ENCODE data around the gene TMTC1.

The TMTC1 gene

DNA sequence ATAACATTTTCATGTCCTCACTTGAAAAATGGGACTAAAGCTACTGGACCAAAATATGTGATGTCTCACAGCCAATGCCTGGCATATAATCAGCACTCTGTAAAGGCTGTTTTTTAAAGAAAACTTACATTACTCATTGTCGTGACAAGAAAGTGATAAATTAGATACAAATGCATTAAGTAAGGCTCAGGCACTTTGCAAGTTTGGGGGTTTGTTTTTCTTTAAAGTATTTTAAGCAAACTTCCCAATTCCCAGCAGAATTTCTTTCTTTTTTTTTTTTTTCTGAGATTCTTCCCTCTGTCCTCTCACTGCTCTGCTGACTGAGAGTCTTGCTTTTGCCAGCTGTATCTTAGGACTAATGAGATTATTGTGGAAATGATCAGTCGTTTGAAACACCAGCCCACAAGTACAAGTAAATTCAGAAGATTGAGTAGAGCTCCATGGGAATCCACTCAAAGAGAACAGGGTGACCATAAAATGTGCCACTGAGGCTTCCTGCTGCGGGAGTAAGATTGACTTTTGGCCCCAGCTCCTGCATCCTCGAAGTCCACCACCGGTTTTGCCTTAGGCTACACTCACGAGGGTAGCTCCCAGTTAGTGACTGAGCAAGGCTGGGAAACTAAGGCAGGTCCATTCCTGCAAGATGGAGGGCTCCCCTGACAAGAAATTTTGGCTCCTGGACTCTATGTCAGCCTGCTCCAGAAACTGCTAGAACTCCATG, 82.8 kb downstream of the TMTC1 start:
- Histone ChIP-seq H3K27me3 (ENCODE audit: control insufficient read depth, insufficient read depth, low read length) (no peaks in the 10 kb centered on the region), H3K4me3 (ENCODE audit: low read length) (no peak overlapping the region), H3K9ac (ENCODE audit: low read length) (no peak overlapping the region), H3K36me3 (ENCODE audit: control insufficient read depth, insufficient read depth, low read length) (no peaks in the 10 kb centered on the region), H3K4me1 (ENCODE audit: control insufficient read depth, insufficient read depth, low read length) (no peaks in the 10 kb centered on the region), H3K9me3 (ENCODE audit: control insufficient read depth, low read length) (no peaks in the 10 kb centered on the region)

GRCh38 chr12:29698756-29699155, 85.0 kb downstream of the TMTC1 start:
- Histone ChIP-seq H3K4me1 (ENCODE audit: control insufficient read depth, insufficient read depth, low read length) (no peaks in the 10 kb centered on the region), H3K4me3 (ENCODE audit: low read length) (no peak overlapping the region), H3K9me3 (ENCODE audit: control insufficient read depth, low read length) (no peaks in the 10 kb centered on the region), H3K27me3 (ENCODE audit: control insufficient read depth, insufficient read depth, low read length) (no peaks in the 10 kb centered on the region), H3K9ac (ENCODE audit: low read length) (no peak overlapping the region), H3K36me3 (ENCODE audit: control insufficient read depth, insufficient read depth, low read length) (no peaks in the 10 kb centered on the region)

- no peak overlapping the region for H3K4me3 ChIP-seq (ENCODE audit: low read length)
- no peaks in the 10 kb centered on the region for H3K27me3 ChIP-seq (ENCODE audit: control insufficient read depth, insufficient read depth, low read length)
- no peaks in the 10 kb centered on the region for H3K4me1 ChIP-seq (ENCODE audit: control insufficient read depth, insufficient read depth, low read length)
- no peaks in the 10 kb centered on the region for H3K9me3 ChIP-seq (ENCODE audit: control insufficient read depth, low read length)
- no peak overlapping the region for H3K9ac ChIP-seq (ENCODE audit: low read length)
- H3K36me3 ChIP-seq (ENCODE audit: control insufficient read depth, insufficient read depth, low read length), result no peaks in the 10 kb centered on the region
Observed at GRCh38 chr12:29695800-29696199, 87.9 kb downstream of the TMTC1 start.

- no peaks in the 10 kb centered on the region for H3K36me3 ChIP-seq (ENCODE audit: control insufficient read depth, insufficient read depth, low read length)
- no peaks in the 10 kb centered on the region for H3K4me1 ChIP-seq (ENCODE audit: control insufficient read depth, insufficient read depth, low read length)
- H3K4me3 ChIP-seq (ENCODE audit: low read length), result no peak overlapping the region
- H3K9ac ChIP-seq (ENCODE audit: low read length), result no peak overlapping the region
- H3K27me3 ChIP-seq (ENCODE audit: control insufficient read depth, insufficient read depth, low read length), result no peaks in the 10 kb centered on the region
- H3K9me3 ChIP-seq (ENCODE audit: control insufficient read depth, low read length), result no peaks in the 10 kb centered on the region
Observed at GRCh38 chr12:29695026-29695425, 88.7 kb downstream of the TMTC1 start.

DNA sequence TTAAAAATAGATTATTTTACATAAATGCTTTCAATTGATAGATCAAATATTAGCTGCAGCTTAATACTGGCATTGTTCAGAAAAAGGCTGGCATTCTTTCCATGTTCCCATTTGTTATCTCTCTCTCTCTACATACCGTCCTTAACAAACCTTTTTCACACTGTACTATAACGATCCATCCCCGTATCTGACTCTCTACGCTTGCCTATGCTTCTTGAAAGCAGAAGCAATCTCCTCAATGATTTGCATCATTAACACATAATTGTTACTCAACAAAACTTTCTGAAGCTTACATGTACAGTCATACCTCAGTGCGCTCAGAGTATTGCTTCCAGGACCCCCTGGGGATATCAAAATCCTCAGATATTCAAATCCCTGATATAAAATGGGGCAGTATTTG, 89.7 kb downstream of the TMTC1 start:
- Histone ChIP-seq H3K9me3 (ENCODE audit: control insufficient read depth, low read length) (no peaks in the 10 kb centered on the region), H3K36me3 (ENCODE audit: control insufficient read depth, insufficient read depth, low read length) (no peaks in the 10 kb centered on the region), H3K4me3 (ENCODE audit: low read length) (no peak overlapping the region), H3K9ac (ENCODE audit: low read length) (no peak overlapping the region), H3K4me1 (ENCODE audit: control insufficient read depth, insufficient read depth, low read length) (no peaks in the 10 kb centered on the region), H3K27me3 (ENCODE audit: control insufficient read depth, insufficient read depth, low read length) (no peaks in the 10 kb centered on the region)

DNA sequence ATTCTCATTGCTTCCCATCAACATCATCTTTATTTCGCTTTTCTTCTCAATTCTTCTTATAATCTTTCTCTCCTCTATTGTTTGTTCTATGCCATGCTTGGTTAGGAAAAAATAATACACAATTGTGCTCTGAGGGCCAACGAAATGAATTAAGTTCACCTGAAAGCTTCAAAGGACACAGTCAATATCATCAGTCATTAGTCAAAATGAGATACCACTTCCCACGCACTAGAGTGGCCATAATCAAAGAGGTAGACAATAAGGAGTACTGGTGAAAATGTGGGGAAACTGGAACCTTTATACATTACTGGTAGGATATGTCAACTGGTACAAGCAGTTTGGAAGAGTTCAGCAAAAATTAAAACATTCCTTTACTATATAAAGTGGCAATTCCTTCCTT, 91.5 kb downstream of the TMTC1 start:
- Histone ChIP-seq H3K27me3 (ENCODE audit: control insufficient read depth, insufficient read depth, low read length) (no peaks in the 10 kb centered on the region), H3K9ac (ENCODE audit: low read length) (no peak overlapping the region), H3K4me1 (ENCODE audit: control insufficient read depth, insufficient read depth, low read length) (no peaks in the 10 kb centered on the region), H3K36me3 (ENCODE audit: control insufficient read depth, insufficient read depth, low read length) (no peaks in the 10 kb centered on the region), H3K9me3 (ENCODE audit: control insufficient read depth, low read length) (no peaks in the 10 kb centered on the region), H3K4me3 (ENCODE audit: low read length) (no peak overlapping the region)

GRCh38 chr12:29691161-29691854, 92.4 kb downstream of the TMTC1 start:
- Histone ChIP-seq H3K27me3 (ENCODE audit: control insufficient read depth, insufficient read depth, low read length) (no peaks in the 10 kb centered on the region), H3K9me3 (ENCODE audit: control insufficient read depth, low read length) (no peaks in the 10 kb centered on the region), H3K36me3 (ENCODE audit: control insufficient read depth, insufficient read depth, low read length) (no peaks in the 10 kb centered on the region)

GRCh38 chr12:29690728-29691127, 93.0 kb downstream of the TMTC1 start:
- Histone ChIP-seq H3K9me3 (ENCODE audit: control insufficient read depth, low read length) (no peaks in the 10 kb centered on the region), H3K4me1 (ENCODE audit: control insufficient read depth, insufficient read depth, low read length) (no peaks in the 10 kb centered on the region), H3K4me3 (ENCODE audit: low read length) (no peak overlapping the region), H3K36me3 (ENCODE audit: control insufficient read depth, insufficient read depth, low read length) (no peaks in the 10 kb centered on the region), H3K9ac (ENCODE audit: low read length) (no peak overlapping the region), H3K27me3 (ENCODE audit: control insufficient read depth, insufficient read depth, low read length) (no peaks in the 10 kb centered on the region)

More at GRCh38 chr12:29691161-29691854, 92.4 kb downstream of the TMTC1 start:
- no peak overlapping the region for H3K4me3 ChIP-seq (ENCODE audit: low read length)
- H3K4me1 ChIP-seq (ENCODE audit: control insufficient read depth, insufficient read depth, low read length), result no peaks in the 10 kb centered on the region
- no peak overlapping the region for H3K9ac ChIP-seq (ENCODE audit: low read length)

DNA sequence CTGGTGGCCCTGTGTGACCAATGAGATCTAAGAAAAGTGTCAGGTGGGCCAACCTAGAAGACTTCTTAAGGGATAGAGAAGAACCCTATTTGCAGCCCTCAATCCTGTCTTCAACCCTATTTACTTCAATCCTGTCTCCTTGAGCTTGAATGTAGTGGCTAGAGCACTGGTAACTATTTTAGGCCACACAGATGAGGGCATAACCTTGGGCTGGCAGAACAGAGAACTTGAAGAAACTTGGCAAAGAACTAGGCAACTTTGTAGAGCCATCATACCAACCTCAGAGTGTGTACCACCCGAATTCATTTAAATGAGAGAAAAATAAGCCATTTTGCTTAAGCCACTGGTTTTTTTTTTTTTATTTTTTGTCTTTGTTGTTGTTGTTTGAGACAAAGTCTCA, 94.8 kb downstream of the TMTC1 start:
- H3K9ac ChIP-seq (ENCODE audit: low read length), result no peak overlapping the region
- H3K4me1 ChIP-seq (ENCODE audit: control insufficient read depth, insufficient read depth, low read length), result no peaks in the 10 kb centered on the region
- H3K4me3 ChIP-seq (ENCODE audit: low read length), result no peak overlapping the region
- no peaks in the 10 kb centered on the region for H3K36me3 ChIP-seq (ENCODE audit: control insufficient read depth, insufficient read depth, low read length)
- H3K9me3 ChIP-seq (ENCODE audit: control insufficient read depth, low read length), result no peaks in the 10 kb centered on the region
- H3K27me3 ChIP-seq (ENCODE audit: control insufficient read depth, insufficient read depth, low read length), result no peaks in the 10 kb centered on the region

DNA sequence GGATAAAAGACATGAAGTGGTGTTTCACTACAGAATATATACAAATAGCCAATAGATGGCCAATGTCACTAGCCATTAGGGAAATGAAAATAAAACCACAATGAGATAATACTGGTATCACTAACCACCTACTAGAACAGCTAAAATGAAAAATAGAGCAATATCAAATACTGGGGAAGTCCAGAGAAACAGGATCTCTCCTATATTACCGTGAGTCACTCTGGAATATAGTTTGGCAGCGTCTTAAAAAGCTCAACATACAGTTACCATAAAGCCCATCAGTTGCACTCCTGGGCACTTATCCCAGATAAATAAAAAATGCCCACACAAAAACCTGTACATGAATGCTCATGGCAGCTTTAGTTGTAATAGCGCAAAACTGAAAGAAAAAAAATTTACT, 101.7 kb downstream of the TMTC1 start:
- H3K9me3 ChIP-seq (ENCODE audit: control insufficient read depth, low read length), result no peaks in the 10 kb centered on the region
- no peak overlapping the region for H3K4me3 ChIP-seq (ENCODE audit: low read length)
- H3K4me1 ChIP-seq (ENCODE audit: control insufficient read depth, insufficient read depth, low read length), result no peaks in the 10 kb centered on the region
- H3K27me3 ChIP-seq (ENCODE audit: control insufficient read depth, insufficient read depth, low read length), result no peaks in the 10 kb centered on the region
- H3K9ac ChIP-seq (ENCODE audit: low read length), result no peak overlapping the region
- no peaks in the 10 kb centered on the region for H3K36me3 ChIP-seq (ENCODE audit: control insufficient read depth, insufficient read depth, low read length)

DNA sequence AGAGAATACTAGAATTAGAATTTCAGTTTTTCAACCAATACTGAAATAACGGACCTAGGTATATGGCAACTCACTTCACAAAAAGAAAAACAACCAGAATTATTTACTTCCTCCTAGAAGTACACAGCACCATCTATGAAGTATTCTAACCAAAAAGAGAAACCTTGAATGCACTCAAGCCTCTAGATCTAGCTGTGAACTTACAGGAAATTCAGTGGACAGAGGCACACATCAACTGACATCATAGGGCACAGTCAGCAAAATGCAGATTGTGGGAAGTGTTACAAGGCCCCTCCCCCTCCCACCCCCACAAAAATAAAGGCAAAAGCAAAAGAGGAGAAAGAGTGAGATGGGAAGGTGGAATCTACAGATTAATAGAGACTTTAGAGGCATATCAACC, 102.4 kb downstream of the TMTC1 start:
- Histone ChIP-seq H3K27me3 (ENCODE audit: control insufficient read depth, insufficient read depth, low read length) (no peaks in the 10 kb centered on the region), H3K9ac (ENCODE audit: low read length) (no peak overlapping the region), H3K36me3 (ENCODE audit: control insufficient read depth, insufficient read depth, low read length) (no peaks in the 10 kb centered on the region), H3K4me1 (ENCODE audit: control insufficient read depth, insufficient read depth, low read length) (no peaks in the 10 kb centered on the region), H3K4me3 (ENCODE audit: low read length) (no peak overlapping the region), H3K9me3 (ENCODE audit: control insufficient read depth, low read length) (no peaks in the 10 kb centered on the region)

DNA sequence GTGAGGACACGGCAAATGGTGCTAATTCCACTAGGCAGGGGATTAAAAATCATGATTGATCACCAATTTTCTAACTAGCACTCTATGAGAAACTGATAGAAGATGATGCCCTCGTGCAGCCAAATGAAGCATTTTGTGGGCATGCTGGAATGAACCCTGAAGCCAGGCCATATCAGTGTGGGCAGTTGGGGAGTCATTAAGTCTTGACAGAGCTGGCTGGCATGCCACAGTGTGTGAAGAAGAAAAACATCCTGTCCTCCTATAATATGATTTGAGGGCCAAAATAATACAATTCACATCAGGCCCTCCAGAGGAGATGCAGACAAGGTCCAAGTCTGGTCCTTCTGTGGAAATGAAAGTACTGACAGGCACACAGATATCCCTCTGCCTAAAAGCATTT, 107.1 kb downstream of the TMTC1 start:
- H3K9ac ChIP-seq (ENCODE audit: low read length), result no peak overlapping the region
- H3K4me1 ChIP-seq (ENCODE audit: control insufficient read depth, insufficient read depth, low read length), result no peaks in the 10 kb centered on the region
- no peaks in the 10 kb centered on the region for H3K9me3 ChIP-seq (ENCODE audit: control insufficient read depth, low read length)
- no peaks in the 10 kb centered on the region for H3K36me3 ChIP-seq (ENCODE audit: control insufficient read depth, insufficient read depth, low read length)
- H3K27me3 ChIP-seq (ENCODE audit: control insufficient read depth, insufficient read depth, low read length), result no peaks in the 10 kb centered on the region
- H3K4me3 ChIP-seq (ENCODE audit: low read length), result no peak overlapping the region

Data from mucosa of stomach (tissue), 1 donor.